Measurements from ENCODE around the gene CBX8. TPM values are rescaled to one million over a fixed set of nuclear protein-coding genes. Genes with fewer than 3 reads are reported as not detected.

CBX8 gene
- total and polyA plus RNA-seq, 2 of the 13 experiments (the other 11 are each of a cell fraction or from before 2014, with no cell fraction given): 0.34 to 12.6 TPM

DNA sequence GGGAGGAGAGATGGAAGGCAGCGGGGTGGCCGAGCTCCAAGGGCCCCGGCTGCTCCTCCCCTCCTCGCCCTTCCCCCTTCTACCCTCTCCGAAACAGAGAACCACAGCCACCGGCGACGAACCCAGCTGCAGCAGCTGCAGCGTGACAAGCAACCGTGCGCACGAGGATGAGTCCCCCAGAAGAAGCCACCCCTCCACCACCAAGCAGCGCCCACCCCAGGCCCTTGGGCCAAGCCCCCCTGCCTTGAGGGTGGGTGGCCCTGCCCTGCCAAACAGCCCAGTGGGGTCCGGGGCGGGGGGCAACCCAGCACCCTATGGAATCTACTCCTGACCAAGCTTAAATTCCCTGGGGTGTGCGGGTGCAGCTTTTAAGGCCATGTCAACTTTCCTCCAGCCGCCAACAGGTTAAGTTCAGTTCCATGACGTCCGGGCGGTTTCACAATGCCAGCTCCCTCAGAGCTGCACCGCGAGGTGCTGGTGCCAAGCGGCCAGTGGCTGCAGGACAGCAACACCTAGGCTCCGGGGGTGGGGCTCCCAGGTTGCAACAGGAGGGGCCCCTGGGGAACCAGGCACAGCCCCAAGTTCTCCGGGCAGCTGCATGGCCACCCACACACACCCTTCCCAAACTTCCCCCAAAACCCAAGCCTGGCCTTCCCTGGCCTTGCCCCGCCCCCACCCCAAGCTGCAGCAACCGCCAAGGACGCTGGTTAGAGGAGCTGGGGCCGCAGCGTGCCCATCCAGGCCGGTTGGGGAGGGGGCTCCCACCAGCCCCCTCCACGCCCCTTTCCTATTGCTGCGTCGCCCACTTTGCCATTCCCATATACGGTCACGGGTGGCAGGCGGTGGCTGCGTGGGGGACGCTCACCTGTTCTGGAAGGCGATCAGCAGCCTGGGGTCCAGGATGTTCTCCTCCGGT is 40.4 kb upstream of the CBX8 start (continued):
- TF ChIP-seq ZFP36L1 (CRISPR knock-in tag; IDR thresholded peaks at IDR 0.05): no peak
- no peak for TF ChIP-seq ZNF569 (CRISPR knock-in tag; IDR thresholded peaks at IDR 0.05; ENCODE audit: borderline replicate concordance)
- peak; percentile 33; the same call in 1 of the 2 replicates for TF ChIP-seq ZNF572 (CRISPR knock-in tag; IDR thresholded peaks at IDR 0.05)
- TF ChIP-seq SMARCE1 (IDR thresholded peaks at IDR 0.05; ENCODE audit: borderline replicate concordance): no peak
- no peak for TF ChIP-seq FOXM1 (CRISPR knock-in tag; IDR thresholded peaks at IDR 0.05)
- TF ChIP-seq ZNF30 (CRISPR knock-in tag; IDR thresholded peaks at IDR 0.05): no peak
- TF ChIP-seq, protein P1, sequence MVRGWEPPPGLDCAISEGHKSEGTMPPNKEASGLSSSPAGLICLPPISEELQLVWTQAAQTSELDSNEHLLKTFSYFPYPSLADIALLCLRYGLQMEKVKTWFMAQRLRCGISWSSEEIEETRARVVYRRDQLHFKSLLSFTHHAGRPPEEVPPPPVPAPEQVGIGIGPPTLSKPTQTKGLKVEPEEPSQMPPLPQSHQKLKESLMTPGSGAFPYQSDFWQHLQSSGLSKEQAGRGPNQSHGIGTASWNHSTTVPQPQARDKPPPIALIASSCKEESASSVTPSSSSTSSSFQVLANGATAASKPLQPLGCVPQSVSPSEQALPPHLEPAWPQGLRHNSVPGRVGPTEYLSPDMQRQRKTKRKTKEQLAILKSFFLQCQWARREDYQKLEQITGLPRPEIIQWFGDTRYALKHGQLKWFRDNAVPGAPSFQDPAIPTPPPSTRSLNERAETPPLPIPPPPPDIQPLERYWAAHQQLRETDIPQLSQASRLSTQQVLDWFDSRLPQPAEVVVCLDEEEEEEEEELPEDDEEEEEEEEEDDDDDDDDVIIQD (CRISPR knock-in tag; IDR thresholded peaks at IDR 0.05; ENCODE audit: low read depth): no peak
- TF ChIP-seq, protein P2, sequence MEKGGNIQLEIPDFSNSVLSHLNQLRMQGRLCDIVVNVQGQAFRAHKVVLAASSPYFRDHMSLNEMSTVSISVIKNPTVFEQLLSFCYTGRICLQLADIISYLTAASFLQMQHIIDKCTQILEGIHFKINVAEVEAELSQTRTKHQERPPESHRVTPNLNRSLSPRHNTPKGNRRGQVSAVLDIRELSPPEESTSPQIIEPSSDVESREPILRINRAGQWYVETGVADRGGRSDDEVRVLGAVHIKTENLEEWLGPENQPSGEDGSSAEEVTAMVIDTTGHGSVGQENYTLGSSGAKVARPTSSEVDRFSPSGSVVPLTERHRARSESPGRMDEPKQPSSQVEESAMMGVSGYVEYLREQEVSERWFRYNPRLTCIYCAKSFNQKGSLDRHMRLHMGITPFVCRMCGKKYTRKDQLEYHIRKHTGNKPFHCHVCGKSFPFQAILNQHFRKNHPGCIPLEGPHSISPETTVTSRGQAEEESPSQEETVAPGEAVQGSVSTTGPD (CRISPR knock-in tag; IDR thresholded peaks at IDR 0.05): peak; percentile 15; the same call in 1 of the 2 replicates
- peak; percentile 27; the same call in 1 of the 2 replicates for TF ChIP-seq ZNF614 (CRISPR knock-in tag; IDR thresholded peaks at IDR 0.05; ENCODE audit: borderline replicate concordance)
- no peak for TF ChIP-seq KLF12 (CRISPR knock-in tag; IDR thresholded peaks at IDR 0.05; ENCODE audit: borderline replicate concordance)
- no peak for TF ChIP-seq SRSF4 (IDR thresholded peaks at IDR 0.05; ENCODE audit: low read depth, low read length, poor library complexity, severe bottlenecking)
- TF ChIP-seq NONO (IDR thresholded peaks at IDR 0.05): no peak
- TF ChIP-seq NONO (CRISPR knock-in tag; conservative IDR thresholded peaks at IDR 0.05): peak; percentile 48; the same call in 1 of the 2 replicates
- TF ChIP-seq NAIF1 (CRISPR knock-in tag; IDR thresholded peaks at IDR 0.05; ENCODE audit: borderline replicate concordance): no peak
- TF ChIP-seq MLLT10 (CRISPR knock-in tag; IDR thresholded peaks at IDR 0.05): no peak
- no peak for TF ChIP-seq HOXA5 (CRISPR knock-in tag; IDR thresholded peaks at IDR 0.05)
- TF ChIP-seq CENPT (CRISPR knock-in tag; IDR thresholded peaks at IDR 0.05; ENCODE audit: low read depth): no peak
- no peak for TF ChIP-seq U2AF1 (optimal IDR thresholded peaks at IDR 0.05; ENCODE audit: low read depth, low read length)
- TF ChIP-seq, protein P3, sequence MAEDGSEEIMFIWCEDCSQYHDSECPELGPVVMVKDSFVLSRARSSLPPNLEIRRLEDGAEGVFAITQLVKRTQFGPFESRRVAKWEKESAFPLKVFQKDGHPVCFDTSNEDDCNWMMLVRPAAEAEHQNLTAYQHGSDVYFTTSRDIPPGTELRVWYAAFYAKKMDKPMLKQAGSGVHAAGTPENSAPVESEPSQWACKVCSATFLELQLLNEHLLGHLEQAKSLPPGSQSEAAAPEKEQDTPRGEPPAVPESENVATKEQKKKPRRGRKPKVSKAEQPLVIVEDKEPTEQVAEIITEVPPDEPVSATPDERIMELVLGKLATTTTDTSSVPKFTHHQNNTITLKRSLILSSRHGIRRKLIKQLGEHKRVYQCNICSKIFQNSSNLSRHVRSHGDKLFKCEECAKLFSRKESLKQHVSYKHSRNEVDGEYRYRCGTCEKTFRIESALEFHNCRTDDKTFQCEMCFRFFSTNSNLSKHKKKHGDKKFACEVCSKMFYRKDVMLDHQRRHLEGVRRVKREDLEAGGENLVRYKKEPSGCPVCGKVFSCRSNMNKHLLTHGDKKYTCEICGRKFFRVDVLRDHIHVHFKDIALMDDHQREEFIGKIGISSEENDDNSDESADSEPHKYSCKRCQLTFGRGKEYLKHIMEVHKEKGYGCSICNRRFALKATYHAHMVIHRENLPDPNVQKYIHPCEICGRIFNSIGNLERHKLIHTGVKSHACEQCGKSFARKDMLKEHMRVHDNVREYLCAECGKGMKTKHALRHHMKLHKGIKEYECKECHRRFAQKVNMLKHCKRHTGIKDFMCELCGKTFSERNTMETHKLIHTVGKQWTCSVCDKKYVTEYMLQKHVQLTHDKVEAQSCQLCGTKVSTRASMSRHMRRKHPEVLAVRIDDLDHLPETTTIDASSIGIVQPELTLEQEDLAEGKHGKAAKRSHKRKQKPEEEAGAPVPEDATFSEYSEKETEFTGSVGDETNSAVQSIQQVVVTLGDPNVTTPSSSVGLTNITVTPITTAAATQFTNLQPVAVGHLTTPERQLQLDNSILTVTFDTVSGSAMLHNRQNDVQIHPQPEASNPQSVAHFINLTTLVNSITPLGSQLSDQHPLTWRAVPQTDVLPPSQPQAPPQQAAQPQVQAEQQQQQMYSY (CRISPR knock-in tag; IDR thresholded peaks at IDR 0.05): no peak
- TF ChIP-seq, protein P4, sequence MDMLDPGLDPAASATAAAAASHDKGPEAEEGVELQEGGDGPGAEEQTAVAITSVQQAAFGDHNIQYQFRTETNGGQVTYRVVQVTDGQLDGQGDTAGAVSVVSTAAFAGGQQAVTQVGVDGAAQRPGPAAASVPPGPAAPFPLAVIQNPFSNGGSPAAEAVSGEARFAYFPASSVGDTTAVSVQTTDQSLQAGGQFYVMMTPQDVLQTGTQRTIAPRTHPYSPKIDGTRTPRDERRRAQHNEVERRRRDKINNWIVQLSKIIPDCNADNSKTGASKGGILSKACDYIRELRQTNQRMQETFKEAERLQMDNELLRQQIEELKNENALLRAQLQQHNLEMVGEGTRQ (IDR thresholded peaks at IDR 0.05; ENCODE audit: low read depth, low read length): no peak
- TF ChIP-seq, protein P4 (CRISPR knock-in tag; IDR thresholded peaks at IDR 0.05; ENCODE audit: borderline replicate concordance): no peak

Measured in HepG2 (cell line).